SK-N-SH treated with all-trans-retinoic acid at 6 μM for 48 hours (cell line): Measurements from ENCODE around the gene OR1S1.

Experiments used
- CSRNP3 ChIP-seq: fragments of 250-450 bp; sonication (Bioruptor Pico); IDR thresholded peaks from 2 replicates; pipeline ENCODE4 v1.5.1; 2021; ENCODE audit warnings: mild to moderate bottlenecking, moderate library complexity
- PATZ1 ChIP-seq: fragments of 250-450 bp; sonication (Bioruptor Pico); IDR thresholded peaks from 2 replicates; pipeline ENCODE4 v1.8.0; 2020; ENCODE audit warnings: mild to moderate bottlenecking, moderate library complexity, borderline replicate concordance
- RARB ChIP-seq: fragments of 250-450 bp; sonication (Bioruptor Pico); IDR thresholded peaks from 2 replicates; pipeline ENCODE4 v1.8.0; 2021; ENCODE audit warnings: mild to moderate bottlenecking, moderate library complexity
- TOX ChIP-seq: fragments of 250-450 bp; sonication (Bioruptor Pico); IDR thresholded peaks from 2 replicates; pipeline ENCODE4 v1.8.0; 2021; ENCODE audit warnings: mild to moderate bottlenecking, moderate library complexity, borderline replicate concordance
- TSHZ2 ChIP-seq: fragments of 250-450 bp; sonication (Bioruptor Pico); IDR thresholded peaks from 2 replicates; pipeline ENCODE4 v1.5.0; 2020; ENCODE audit warnings: mild to moderate bottlenecking, moderate library complexity
- ZC3H10 ChIP-seq: fragments of 250-450 bp; sonication (Bioruptor Pico); IDR thresholded peaks from 2 replicates; pipeline ENCODE4 v1.5.1; 2021; ENCODE audit warnings: mild to moderate bottlenecking, moderate library complexity
- ZFP30 ChIP-seq: fragments of 450-650 bp; formaldehyde crosslinking; IDR thresholded peaks from 2 replicates; pipeline ENCODE4 v1.5.0; 2022; ENCODE audit warnings: mild to moderate bottlenecking, moderate library complexity
- ZNF565 ChIP-seq: fragments of 450-650 bp; formaldehyde crosslinking; conservative IDR thresholded peaks from 2 replicates; pipeline ENCODE4 v1.5.0; 2020; ENCODE audit warnings: low read depth, mild to moderate bottlenecking, moderate library complexity

GRCh38 chr11:58216476-58216875, 4.0 kb downstream of the OR1S1 start:
- TF ChIP-seq TSHZ2 (CRISPR knock-in tag): no peak
- TF ChIP-seq RARB (CRISPR knock-in tag): no peak
- no peak for TF ChIP-seq ZC3H10 (CRISPR knock-in tag)
- no peak for TF ChIP-seq ZNF565
- no peak for TF ChIP-seq CSRNP3 (CRISPR knock-in tag)
- no peak for TF ChIP-seq PATZ1 (CRISPR knock-in tag)
- TF ChIP-seq ZFP30 (CRISPR knock-in tag): no peak
- no peak for TF ChIP-seq TOX (CRISPR knock-in tag)
